ENCODE results near the gene CACNA2D2. TPM values are rescaled to one million over a fixed set of nuclear protein-coding genes. Genes with fewer than 3 reads are reported as not detected.

CACNA2D2 gene
- total RNA-seq, 1 donor from 2014 or later: 2.5 TPM

DNA sequence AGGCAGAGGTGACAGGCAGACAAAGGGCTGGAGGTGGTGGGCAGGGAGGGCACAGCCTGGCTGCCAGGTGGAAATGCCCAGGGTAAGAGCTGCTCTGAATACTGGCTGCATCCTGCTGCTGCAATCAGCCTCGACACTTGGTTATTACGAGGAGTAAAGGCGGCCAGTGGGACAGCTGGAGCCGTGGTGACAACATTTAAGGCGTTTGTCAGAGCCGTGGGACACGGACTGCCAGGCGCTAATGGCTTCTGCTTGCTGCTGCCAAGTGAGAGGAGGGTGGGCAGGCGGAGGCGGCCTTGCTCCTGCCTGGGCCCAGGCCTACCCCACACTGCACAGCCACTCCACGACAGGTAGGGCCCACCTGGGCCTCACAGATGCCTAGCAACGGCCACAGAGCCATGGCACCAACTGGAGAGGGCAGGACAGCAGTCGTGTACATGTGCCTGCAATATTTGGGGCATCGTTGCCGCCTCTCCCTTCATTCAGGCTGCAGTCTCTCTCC is 94.9 kb downstream of the CACNA2D2 start:
- Histone ChIP-seq H3K36me3 (no peaks in the 10 kb centered on the region), H3K9me3 (no peaks in the 10 kb centered on the region), H3K4me3 (no peak overlapping the region), H3K27ac (no peak overlapping the region), H3K4me1 (no peaks in the 10 kb centered on the region), H3K27me3 (no peaks in the 10 kb centered on the region)
- TF ChIP-seq, protein P1, sequence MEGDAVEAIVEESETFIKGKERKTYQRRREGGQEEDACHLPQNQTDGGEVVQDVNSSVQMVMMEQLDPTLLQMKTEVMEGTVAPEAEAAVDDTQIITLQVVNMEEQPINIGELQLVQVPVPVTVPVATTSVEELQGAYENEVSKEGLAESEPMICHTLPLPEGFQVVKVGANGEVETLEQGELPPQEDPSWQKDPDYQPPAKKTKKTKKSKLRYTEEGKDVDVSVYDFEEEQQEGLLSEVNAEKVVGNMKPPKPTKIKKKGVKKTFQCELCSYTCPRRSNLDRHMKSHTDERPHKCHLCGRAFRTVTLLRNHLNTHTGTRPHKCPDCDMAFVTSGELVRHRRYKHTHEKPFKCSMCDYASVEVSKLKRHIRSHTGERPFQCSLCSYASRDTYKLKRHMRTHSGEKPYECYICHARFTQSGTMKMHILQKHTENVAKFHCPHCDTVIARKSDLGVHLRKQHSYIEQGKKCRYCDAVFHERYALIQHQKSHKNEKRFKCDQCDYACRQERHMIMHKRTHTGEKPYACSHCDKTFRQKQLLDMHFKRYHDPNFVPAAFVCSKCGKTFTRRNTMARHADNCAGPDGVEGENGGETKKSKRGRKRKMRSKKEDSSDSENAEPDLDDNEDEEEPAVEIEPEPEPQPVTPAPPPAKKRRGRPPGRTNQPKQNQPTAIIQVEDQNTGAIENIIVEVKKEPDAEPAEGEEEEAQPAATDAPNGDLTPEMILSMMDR (IDR thresholded peaks at IDR 0.05): no peak
- TF ChIP-seq POLR2AphosphoS5 (IDR thresholded peaks at IDR 0.05; ENCODE audit: insufficient read depth in 1 of 2, low read depth in 1 of 2) (no peak), POLR2A (IDR thresholded peaks at IDR 0.05) (no peak)
- intact Hi-C loops (cut with DNase I): no loop called here
- no peak for DNase-seq (ENCODE audit: extremely low spot score in 2 of 2)

DNA sequence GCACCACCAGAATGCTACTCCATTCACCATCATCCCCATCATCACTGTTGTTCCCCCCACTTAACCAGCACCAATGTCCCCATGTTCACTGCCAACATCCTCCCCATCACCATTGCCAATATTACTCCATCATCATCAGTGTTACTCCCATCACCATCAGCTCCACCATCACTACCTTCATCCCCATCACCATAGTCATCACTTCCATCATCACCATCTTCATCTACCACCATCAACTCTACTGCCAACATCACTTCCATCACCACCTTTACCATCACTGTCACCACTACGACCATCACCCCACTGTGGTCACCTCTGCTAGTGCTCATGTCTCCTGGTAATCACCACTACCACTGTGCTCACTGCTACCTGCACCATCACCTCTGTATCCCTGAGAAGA is 96.9 kb downstream of the CACNA2D2 start:
- TF ChIP-seq POLR2A (IDR thresholded peaks at IDR 0.05) (no peak), POLR2AphosphoS5 (IDR thresholded peaks at IDR 0.05; ENCODE audit: insufficient read depth in 1 of 2, low read depth in 1 of 2) (no peak)
- TF ChIP-seq, protein P1 (IDR thresholded peaks at IDR 0.05): no peak
- intact Hi-C loops (cut with DNase I): no loop called here
- H3K27ac ChIP-seq: no peak overlapping the region
- H3K27me3 ChIP-seq: no peaks in the 10 kb centered on the region
- no peaks in the 10 kb centered on the region for H3K4me1 ChIP-seq
- no peak overlapping the region for H3K4me3 ChIP-seq
- H3K36me3 ChIP-seq: no peaks in the 10 kb centered on the region
- H3K9me3 ChIP-seq: no peaks in the 10 kb centered on the region
- DNase-seq (ENCODE audit: extremely low spot score in 2 of 2): no peak

DNA sequence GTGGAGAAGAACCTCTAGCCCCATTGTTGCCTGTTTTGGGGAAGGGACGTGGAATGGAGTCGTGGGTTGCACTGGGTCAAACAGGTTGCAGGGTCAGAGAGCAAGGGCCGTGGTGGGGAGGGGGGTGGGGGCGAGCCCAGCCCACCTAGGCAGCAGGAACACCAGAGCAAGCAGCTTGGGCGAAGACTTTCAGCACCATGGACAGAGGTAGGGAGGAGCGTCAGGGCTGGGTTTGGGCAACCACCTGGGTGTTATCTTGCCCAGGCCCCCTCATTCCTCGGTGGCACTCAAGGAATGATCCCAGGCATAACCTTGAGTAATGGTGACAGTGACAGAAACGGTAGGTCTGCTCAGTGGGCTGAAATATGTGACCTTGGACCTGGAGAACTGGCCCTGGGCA is 98.2 kb downstream of the CACNA2D2 start:
- no peak overlapping the region for H3K4me3 ChIP-seq
- H3K9me3 ChIP-seq: no peaks in the 10 kb centered on the region
- no peak for DNase-seq (ENCODE audit: extremely low spot score in 2 of 2)
- no peak overlapping the region for H3K27ac ChIP-seq
- H3K36me3 ChIP-seq: no peaks in the 10 kb centered on the region
- intact Hi-C loops (cut with DNase I): no loop called here
- TF ChIP-seq, protein P1 (IDR thresholded peaks at IDR 0.05): no peak
- TF ChIP-seq POLR2AphosphoS5 (IDR thresholded peaks at IDR 0.05; ENCODE audit: insufficient read depth in 1 of 2, low read depth in 1 of 2): no peak
- no peak for TF ChIP-seq POLR2A (IDR thresholded peaks at IDR 0.05)
- no peaks in the 10 kb centered on the region for H3K27me3 ChIP-seq
- H3K4me1 ChIP-seq: no peaks in the 10 kb centered on the region

DNA sequence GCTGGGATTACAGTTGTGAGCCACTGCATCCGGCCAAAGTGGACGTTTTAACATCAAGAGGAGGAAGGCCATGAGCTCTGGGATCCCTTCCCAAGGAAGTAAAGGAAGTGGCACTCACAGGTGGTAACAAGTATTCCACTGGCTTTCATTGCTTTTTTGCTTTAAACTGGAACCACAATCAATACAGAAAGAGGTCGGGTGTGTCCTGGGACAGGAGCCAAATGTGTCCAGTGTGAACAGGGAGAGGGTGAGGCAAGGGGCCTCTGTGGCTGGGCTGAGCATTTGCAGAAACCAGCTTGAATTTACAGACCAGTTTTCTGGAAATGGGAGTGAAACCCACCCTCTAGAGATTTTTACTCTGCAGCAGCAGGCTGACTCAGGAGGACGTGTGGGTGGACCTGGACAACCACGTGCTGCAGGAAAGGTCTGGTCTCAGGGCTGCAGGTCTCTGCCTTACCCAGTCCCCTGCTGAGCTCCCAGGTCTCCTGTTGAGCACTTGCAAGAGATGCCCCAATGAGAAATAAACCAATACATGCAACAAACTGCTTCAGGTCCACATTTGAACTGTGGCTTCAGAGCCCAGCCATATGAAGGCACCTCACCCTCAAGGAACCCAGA is 101.3 kb downstream of the CACNA2D2 start:
- TF ChIP-seq, protein P1 (IDR thresholded peaks at IDR 0.05): no peak
- no peak for TF ChIP-seq POLR2A (IDR thresholded peaks at IDR 0.05)
- no peak for TF ChIP-seq POLR2AphosphoS5 (IDR thresholded peaks at IDR 0.05; ENCODE audit: insufficient read depth in 1 of 2, low read depth in 1 of 2)
- H3K4me3 ChIP-seq: no peak overlapping the region
- no peak for DNase-seq (ENCODE audit: extremely low spot score in 2 of 2)
- H3K36me3 ChIP-seq: no peaks in the 10 kb centered on the region
- no peak overlapping the region for H3K27ac ChIP-seq
- no peaks in the 10 kb centered on the region for H3K27me3 ChIP-seq
- intact Hi-C loops (cut with DNase I): no loop called here
- no peaks in the 10 kb centered on the region for H3K9me3 ChIP-seq
- no peaks in the 10 kb centered on the region for H3K4me1 ChIP-seq

DNA sequence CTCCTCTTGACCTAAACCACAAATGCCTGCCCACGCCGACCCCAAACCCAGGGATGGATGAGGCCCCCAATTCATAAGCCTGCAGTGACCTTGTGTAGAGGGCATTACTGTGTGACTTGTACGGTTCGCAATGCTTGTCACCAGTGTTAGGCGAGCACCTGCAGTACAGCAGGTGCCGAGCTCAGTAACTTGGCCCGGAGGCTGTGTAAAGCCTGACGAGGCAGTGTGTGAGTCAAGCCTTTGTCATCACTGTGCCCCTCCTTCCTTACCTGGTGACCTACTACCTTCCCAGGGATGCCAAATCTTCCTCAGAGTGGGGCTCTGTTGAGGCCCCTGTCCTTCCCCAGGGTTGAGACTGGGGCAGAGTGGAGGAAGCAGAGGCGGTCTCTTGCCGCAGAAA is 106.9 kb downstream of the CACNA2D2 start:
- H3K4me1 ChIP-seq: no peaks in the 10 kb centered on the region
- no peaks in the 10 kb centered on the region for H3K36me3 ChIP-seq
- H3K4me3 ChIP-seq: no peak overlapping the region
- no peaks in the 10 kb centered on the region for H3K9me3 ChIP-seq
- no peaks in the 10 kb centered on the region for H3K27me3 ChIP-seq
- TF ChIP-seq POLR2AphosphoS5 (IDR thresholded peaks at IDR 0.05; ENCODE audit: insufficient read depth in 1 of 2, low read depth in 1 of 2): no peak
- TF ChIP-seq POLR2A (IDR thresholded peaks at IDR 0.05): no peak
- TF ChIP-seq, protein P1 (IDR thresholded peaks at IDR 0.05): no peak
- intact Hi-C loops (cut with DNase I): no loop called here
- H3K27ac ChIP-seq: no peak overlapping the region
- DNase-seq (ENCODE audit: extremely low spot score in 2 of 2): no peak
